CD14-positive monocyte (primary cell): Measurements from ENCODE around the gene IGSF9. TPM values are rescaled to one million over a fixed set of nuclear protein-coding genes. Genes with fewer than 3 reads are reported as not detected.

Experiments used
- DNase-seq, 3 donors: peaks; one replicate each; pipeline ENCODE4 v3.0.0-alpha.2; 2011 to 2022
- H2AFZ ChIP-seq: 2 replicates; pipeline ENCODE4 v1.6.0; 2012; ENCODE audit warnings: mild to moderate bottlenecking, low read depth, low read length, inconsistent platforms; ENCODE audit not compliant: insufficient read depth, poor library complexity, severe bottlenecking
- H3K27ac ChIP-seq, 2 donors: 1 replicate in 1 of 2; 2 replicates in 1 of 2; pipeline ENCODE4 v1.5.1; 2012 to 2013; ENCODE audit warnings: low read length in 2 of 2, control low read depth in 1 of 2, inconsistent platforms in 1 of 2, low read depth in 1 of 2, mild to moderate bottlenecking in 1 of 2
- H3K27me3 ChIP-seq, 2 donors: one replicate each; pipeline versions ENCODE4 v1.6.0 to v1.6.1; 2011 to 2013; ENCODE audit warnings: low read length in 2 of 2; ENCODE audit not compliant: control insufficient read depth in 2 of 2, insufficient read depth in 2 of 2
- H3K36me3 ChIP-seq, 2 donors: replicated peaks in 1 of 2; 1 replicate in 1 of 2; 2 replicates in 1 of 2; pipeline versions ENCODE4 v1.5.1 to v1.6.1; 2012 to 2013; ENCODE audit warnings: low read length in 2 of 2, control low read depth in 1 of 2, inconsistent platforms in 1 of 2, mild to moderate bottlenecking in 1 of 2; ENCODE audit not compliant: insufficient read depth in 2 of 2, control insufficient read depth in 1 of 2
- H3K4me1 ChIP-seq, 2 donors: 1 replicate in 1 of 2; 2 replicates in 1 of 2; pipeline versions ENCODE4 v1.5.1 to v1.6.1; 2012 to 2013; ENCODE audit warnings: low read length in 2 of 2, control low read depth in 1 of 2, inconsistent platforms in 1 of 2, mild to moderate bottlenecking in 1 of 2, moderate library complexity in 1 of 2; ENCODE audit not compliant: insufficient read depth in 2 of 2, control insufficient read depth in 1 of 2
- H3K4me2 ChIP-seq: replicated peaks from 2 replicates; pipeline ENCODE3; 2012; ENCODE audit warnings: low read length, moderate library complexity, mild to moderate bottlenecking; ENCODE audit not compliant: poor library complexity, severe bottlenecking; ENCODE audit errors: extremely low read depth
- H3K4me3 ChIP-seq, 3 experiments: fragments of 200-600 bp in 1 of 3; sonication (generic) in 1 of 3; replicated peaks in 1 of 3; 1 replicate in 2 of 3; 2 replicates in 1 of 3; pipeline ENCODE4 v1.5.1; 2011 to 2013; ENCODE audit warnings: low read length in 3 of 3, mild to moderate bottlenecking in 3 of 3, control low read depth in 2 of 3, low read depth in 2 of 3, inconsistent platforms in 1 of 3, moderate library complexity in 1 of 3
- H3K79me2 ChIP-seq: 2 replicates; pipeline ENCODE4 v1.6.0; 2012; ENCODE audit warnings: mild to moderate bottlenecking, control low read depth, inconsistent platforms, low read length, moderate library complexity; ENCODE audit not compliant: insufficient read depth
- H3K9ac ChIP-seq: 2 replicates; pipeline ENCODE4 v1.6.0; 2017; ENCODE audit warnings: low read length, mild to moderate bottlenecking; ENCODE audit not compliant: insufficient read depth, poor library complexity, severe bottlenecking
- H3K9me3 ChIP-seq, 2 donors: replicated peaks in 1 of 2; 1 replicate in 1 of 2; 2 replicates in 1 of 2; pipeline versions ENCODE4 v1.5.1 to v1.6.1; 2012 to 2013; ENCODE audit warnings: low read length in 2 of 2, control low read depth in 1 of 2; ENCODE audit not compliant: control insufficient read depth in 1 of 2, insufficient read depth in 1 of 2
- H4K20me1 ChIP-seq: 2 replicates; pipeline ENCODE4 v1.6.0; 2012; ENCODE audit warnings: mild to moderate bottlenecking, low read length, control low read depth, moderate library complexity; ENCODE audit not compliant: insufficient read depth
- H3K27ac Mint-ChIP-seq, 7 donors: one replicate each; pipeline ENCODE4 v1.8.0; 2020; ENCODE audit warnings: mild to moderate bottlenecking in 7 of 7, mixed read lengths in 7 of 7, moderate library complexity in 6 of 7, inconsistent platforms in 2 of 7
- H3K27me3 Mint-ChIP-seq, 3 donors: one replicate each; pipeline ENCODE4 v1.8.0; 2021 to 2022; ENCODE audit warnings: low read depth in 3 of 3, mild to moderate bottlenecking in 3 of 3, mixed read lengths in 3 of 3, moderate library complexity in 3 of 3, inconsistent platforms in 1 of 3
- H3K36me3 Mint-ChIP-seq, 2 donors: one replicate each; pipeline ENCODE4 v1.8.0; 2020; ENCODE audit warnings: mixed read lengths in 2 of 2, inconsistent platforms in 1 of 2, mild to moderate bottlenecking in 1 of 2
- H3K4me1 Mint-ChIP-seq: one replicate; pipeline ENCODE4 v1.8.0; 2020; ENCODE audit warnings: mild to moderate bottlenecking, mixed read lengths
- H3K4me3 Mint-ChIP-seq, 2 donors: one replicate each; pipeline ENCODE4 v1.8.0; 2020; ENCODE audit warnings: mild to moderate bottlenecking in 2 of 2, mixed read lengths in 2 of 2, moderate library complexity in 1 of 2
- H3K9me3 Mint-ChIP-seq, 7 donors: one replicate each; pipeline ENCODE4 v1.8.0; 2020 to 2022; ENCODE audit warnings: mixed read lengths in 7 of 7, mild to moderate bottlenecking in 6 of 7, moderate library complexity in 6 of 7, inconsistent platforms in 2 of 7
- WGBS: methylation state at CpG from one replicate; pipeline ENCODE4 v1.1.5; 2013; ENCODE audit warnings: missing lambda C conversion rate; ENCODE audit not compliant: insufficient coverage; 5-methylcytosine and 5-hydroxymethylcytosine counted together
- intact Hi-C, 2 donors: fragments of 100-400 bp; cut with micrococcal nuclease; formaldehyde crosslinking; loops; one replicate each; pipeline versions ENCODE4 v1.15.0 to v1.15.1; 2023
- polyA plus RNA-seq, 3 donors: library from polyadenylated mRNA; depleted of rRNA in 1 of 3; unstranded in 2 of 3; stranded (reverse) in 1 of 3; fragments of 300-500 nt in 2 of 3; fragments of >200 nt in 1 of 3; fragmentation: Illumina TruSeq in 2 of 3; gene quantifications; 1 replicate in 2 of 3; 2 replicates in 1 of 3; pipeline ENCODE4 v1.2.3, GENCODE V29; 2012 to 2021
- TF ChIP-seq, protein P1 (sequence below): fragments of 200-600 bp; IDR thresholded peaks from one replicate; pipeline ENCODE4 v1.8.0; 2022; ENCODE audit warnings: antibody characterized with exemption, mild to moderate bottlenecking

IGSF9 gene
- polyA plus RNA-seq, 3 donors = 0.04 TPM; not detected in 2

DNA sequence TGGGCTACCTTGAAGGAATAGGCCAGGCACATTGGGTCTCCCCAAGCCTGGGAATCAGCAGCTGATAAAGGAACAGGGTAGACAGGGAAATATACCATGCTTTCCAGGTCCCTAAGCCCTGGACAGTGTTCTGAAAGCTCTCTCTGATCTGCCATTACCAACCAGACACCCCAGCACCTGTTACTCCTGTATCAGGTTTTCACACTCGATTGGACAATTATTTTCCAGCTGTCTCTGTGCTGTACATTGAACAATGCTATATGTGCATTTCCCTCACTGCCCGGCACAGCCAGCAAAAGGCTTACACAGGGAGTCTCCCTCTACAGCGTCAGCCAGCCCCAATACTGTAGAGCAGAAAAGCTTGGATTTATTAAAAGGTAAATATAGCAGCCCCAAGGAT is 50.1 kb downstream of the IGSF9 start:
- no peak overlapping the region for H3K4me2 ChIP-seq
- peaks cover 2 to 6% (median 2%) of the 10 kb centered on the region in 3 donors for H3K27me3 Mint-ChIP-seq
- no peaks in the 10 kb centered on the region for H3K27me3 ChIP-seq
- H3K4me3 ChIP-seq = no peak overlapping the region
- intact Hi-C loops = no loop called here
- TF ChIP-seq, protein P1, sequence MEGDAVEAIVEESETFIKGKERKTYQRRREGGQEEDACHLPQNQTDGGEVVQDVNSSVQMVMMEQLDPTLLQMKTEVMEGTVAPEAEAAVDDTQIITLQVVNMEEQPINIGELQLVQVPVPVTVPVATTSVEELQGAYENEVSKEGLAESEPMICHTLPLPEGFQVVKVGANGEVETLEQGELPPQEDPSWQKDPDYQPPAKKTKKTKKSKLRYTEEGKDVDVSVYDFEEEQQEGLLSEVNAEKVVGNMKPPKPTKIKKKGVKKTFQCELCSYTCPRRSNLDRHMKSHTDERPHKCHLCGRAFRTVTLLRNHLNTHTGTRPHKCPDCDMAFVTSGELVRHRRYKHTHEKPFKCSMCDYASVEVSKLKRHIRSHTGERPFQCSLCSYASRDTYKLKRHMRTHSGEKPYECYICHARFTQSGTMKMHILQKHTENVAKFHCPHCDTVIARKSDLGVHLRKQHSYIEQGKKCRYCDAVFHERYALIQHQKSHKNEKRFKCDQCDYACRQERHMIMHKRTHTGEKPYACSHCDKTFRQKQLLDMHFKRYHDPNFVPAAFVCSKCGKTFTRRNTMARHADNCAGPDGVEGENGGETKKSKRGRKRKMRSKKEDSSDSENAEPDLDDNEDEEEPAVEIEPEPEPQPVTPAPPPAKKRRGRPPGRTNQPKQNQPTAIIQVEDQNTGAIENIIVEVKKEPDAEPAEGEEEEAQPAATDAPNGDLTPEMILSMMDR = no peak
- H4K20me1 ChIP-seq = no peaks in the 10 kb centered on the region
- no peak overlapping the region for H2AFZ ChIP-seq
- H3K27ac ChIP-seq = no peak overlapping the region
- H3K9me3 Mint-ChIP-seq = peaks cover 0 to 2% (median 0%) of the 10 kb centered on the region in 7 donors
- H3K79me2 ChIP-seq = no peaks in the 10 kb centered on the region
- no peak for DNase-seq
- no peaks in the 10 kb centered on the region for H3K36me3 ChIP-seq
- H3K4me3 Mint-ChIP-seq = no peak overlapping the region
- H3K4me1 ChIP-seq = peaks cover 49 to 59% of the 10 kb centered on the region in 2 donors
- H3K9me3 ChIP-seq = no peaks in the 10 kb centered on the region
- peaks cover 52% of the 10 kb centered on the region for H3K4me1 Mint-ChIP-seq
- 100% methylated on average over 1 of the region's 3 CpGs for WGBS
- H3K36me3 Mint-ChIP-seq = peaks cover 1 to 2% of the 10 kb centered on the region in 2 donors
- H3K27ac Mint-ChIP-seq = no peak overlapping the region
- no peak overlapping the region for H3K9ac ChIP-seq

DNA sequence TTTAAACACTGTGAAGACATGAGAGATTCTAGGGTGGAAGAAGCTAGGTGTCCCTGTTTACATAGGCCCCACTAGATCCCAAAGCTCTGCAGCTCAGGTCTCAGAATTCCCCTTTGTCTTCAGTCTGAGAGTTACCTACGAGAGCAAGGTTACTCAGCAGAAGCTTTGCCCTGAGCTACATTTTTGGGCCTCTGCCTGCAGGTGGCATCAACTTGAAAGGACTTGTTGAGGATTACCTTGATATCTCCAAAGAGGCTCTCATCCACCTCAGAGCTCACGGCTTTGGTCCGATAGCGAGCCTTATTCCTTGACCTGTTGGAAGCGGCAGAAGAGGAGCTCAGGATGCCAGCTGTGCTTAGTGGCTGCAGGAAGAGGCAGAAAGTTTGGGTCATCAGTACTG is 52.5 kb downstream of the IGSF9 start:
- peaks cover 0 to 3% of the 10 kb centered on the region in 2 donors for H3K36me3 Mint-ChIP-seq
- H3K9ac ChIP-seq = no peak overlapping the region
- no peak overlapping the region for H3K27ac ChIP-seq
- no peak for DNase-seq
- H3K27ac Mint-ChIP-seq = no peak overlapping the region
- H3K9me3 ChIP-seq = no peaks in the 10 kb centered on the region
- peaks cover 0 to 2% (median 1%) of the 10 kb centered on the region in 3 donors for H3K27me3 Mint-ChIP-seq
- 100% methylated on average over 5 of the region's 5 CpGs for WGBS
- no peaks in the 10 kb centered on the region for H4K20me1 ChIP-seq
- H2AFZ ChIP-seq = no peak overlapping the region
- H3K9me3 Mint-ChIP-seq = peaks cover 0 to 2% (median 0%) of the 10 kb centered on the region in 7 donors
- H3K4me2 ChIP-seq = no peak overlapping the region
- H3K4me3 Mint-ChIP-seq = no peak overlapping the region
- H3K36me3 ChIP-seq = no peaks in the 10 kb centered on the region
- H3K27me3 ChIP-seq = no peaks in the 10 kb centered on the region
- peaks cover 58 to 60% of the 10 kb centered on the region in 2 donors for H3K4me1 ChIP-seq
- H3K4me3 ChIP-seq = no peak overlapping the region
- TF ChIP-seq, protein P1 = no peak
- H3K79me2 ChIP-seq = no peaks in the 10 kb centered on the region
- H3K4me1 Mint-ChIP-seq = peaks cover 54% of the 10 kb centered on the region
- intact Hi-C loops = loop anchor here (5.0 kb wide), 4 partner anchors 34 to 731 kb away; partner anchors contain the start of genes DUSP23 (in 2 of the 2) and TAGLN2 (in 1 of the 2)
